ENCODE results near the gene LGR4.

- TF ChIP-seq CTCF (IDR thresholded peaks at IDR 0.05; ENCODE audit: low read depth, low read length, poor library complexity, severe bottlenecking), result no peak
- TF ChIP-seq EZH2phosphoT487 (IDR thresholded peaks at IDR 0.05; ENCODE audit: borderline replicate concordance, low read length), result no peak
These were observed 42.7 kb downstream of the LGR4 start for GRCh38 chr11:27429761-27430393.

All from DOHH2 (cell line).